Nephron (organoid): ENCODE data around the gene RSL1D1.

Source experiments
- H3K27ac Mint-ChIP-seq, 3 experiments: 2 replicates each; pipeline ENCODE4 v1.8.0; 2020; ENCODE audit warnings: mixed read lengths in 3 of 3, mild to moderate bottlenecking in 2 of 3, moderate library complexity in 1 of 3
- H3K27me3 Mint-ChIP-seq: 2 replicates; pipeline ENCODE4 v1.8.0; 2021; ENCODE audit warnings: low read depth, mild to moderate bottlenecking, moderate library complexity, mixed read lengths
- H3K36me3 Mint-ChIP-seq: 2 replicates; pipeline ENCODE4 v1.8.0; 2020; ENCODE audit warnings: low read depth, mixed read lengths
- H3K4me1 Mint-ChIP-seq: 2 replicates; pipeline ENCODE4 v1.8.0; 2020; ENCODE audit warnings: mixed read lengths
- H3K4me3 Mint-ChIP-seq, 3 experiments: 2 replicates each; pipeline ENCODE4 v1.8.0; 2020; ENCODE audit warnings: mild to moderate bottlenecking in 3 of 3, mixed read lengths in 3 of 3, moderate library complexity in 2 of 3
- H3K9me3 Mint-ChIP-seq: 2 replicates; pipeline ENCODE4 v1.8.0; 2020; ENCODE audit warnings: mixed read lengths
- TF ChIP-seq, protein P1 (sequence below), 3 experiments: fragments of 200-600 bp; sonication (generic); IDR thresholded peaks; one replicate each; pipeline ENCODE4 v1.5.0; 2021; ENCODE audit warnings: antibody characterized with exemption in 3 of 3; ENCODE audit not compliant: unreplicated experiment in 3 of 3

RSL1D1 gene

DNA sequence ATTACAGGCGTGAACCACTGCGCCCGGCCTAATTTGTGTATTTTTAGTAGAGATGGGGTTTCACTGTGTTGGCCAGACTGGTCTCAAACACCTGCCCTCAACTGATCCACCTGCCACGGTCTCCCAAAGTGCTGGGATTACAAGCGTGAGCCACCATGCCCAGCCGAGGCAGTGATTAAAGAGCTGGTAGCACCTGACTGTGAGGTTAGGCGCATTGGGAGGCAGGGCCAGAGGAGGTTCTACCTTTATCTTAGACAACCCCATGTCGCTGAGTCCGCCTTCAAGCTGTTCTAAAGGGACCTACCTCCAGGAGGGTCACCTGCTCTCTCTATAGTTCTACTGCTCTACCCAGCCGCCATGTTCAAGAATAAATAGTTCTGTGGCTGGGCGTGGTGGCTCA is 8.1 kb downstream of the RSL1D1 start:
- H3K27ac Mint-ChIP-seq: no peak overlapping the region
- no peaks in the 10 kb centered on the region for H3K27me3 Mint-ChIP-seq
- TF ChIP-seq, protein P1, sequence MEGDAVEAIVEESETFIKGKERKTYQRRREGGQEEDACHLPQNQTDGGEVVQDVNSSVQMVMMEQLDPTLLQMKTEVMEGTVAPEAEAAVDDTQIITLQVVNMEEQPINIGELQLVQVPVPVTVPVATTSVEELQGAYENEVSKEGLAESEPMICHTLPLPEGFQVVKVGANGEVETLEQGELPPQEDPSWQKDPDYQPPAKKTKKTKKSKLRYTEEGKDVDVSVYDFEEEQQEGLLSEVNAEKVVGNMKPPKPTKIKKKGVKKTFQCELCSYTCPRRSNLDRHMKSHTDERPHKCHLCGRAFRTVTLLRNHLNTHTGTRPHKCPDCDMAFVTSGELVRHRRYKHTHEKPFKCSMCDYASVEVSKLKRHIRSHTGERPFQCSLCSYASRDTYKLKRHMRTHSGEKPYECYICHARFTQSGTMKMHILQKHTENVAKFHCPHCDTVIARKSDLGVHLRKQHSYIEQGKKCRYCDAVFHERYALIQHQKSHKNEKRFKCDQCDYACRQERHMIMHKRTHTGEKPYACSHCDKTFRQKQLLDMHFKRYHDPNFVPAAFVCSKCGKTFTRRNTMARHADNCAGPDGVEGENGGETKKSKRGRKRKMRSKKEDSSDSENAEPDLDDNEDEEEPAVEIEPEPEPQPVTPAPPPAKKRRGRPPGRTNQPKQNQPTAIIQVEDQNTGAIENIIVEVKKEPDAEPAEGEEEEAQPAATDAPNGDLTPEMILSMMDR (IDR thresholded peaks at IDR 0.05; ENCODE audit: unreplicated experiment in 3 of 3): no peak

DNA sequence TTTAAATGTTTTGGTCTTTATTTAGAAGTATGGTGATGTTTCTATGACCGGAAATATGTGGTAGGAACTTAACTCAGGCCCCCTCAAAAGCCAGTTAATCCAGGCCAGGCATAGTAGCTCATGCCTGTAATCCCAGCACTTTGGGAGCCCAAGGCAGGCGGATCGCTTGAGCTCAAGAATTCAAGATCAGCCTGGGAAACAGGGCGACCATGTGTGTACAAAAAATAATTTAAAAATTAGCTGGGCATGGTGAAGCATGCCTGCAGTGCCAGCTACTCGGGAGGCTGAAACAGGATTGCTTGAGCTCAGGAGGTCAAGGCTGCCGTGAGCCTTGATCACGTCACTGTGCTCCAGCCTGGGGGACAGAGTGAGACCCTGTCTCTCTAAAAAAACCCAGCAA is 10.3 kb downstream of the RSL1D1 start:
- H3K4me1 Mint-ChIP-seq: peaks cover 8% of the 10 kb centered on the region
- no peaks in the 10 kb centered on the region for H3K9me3 Mint-ChIP-seq
- H3K27ac Mint-ChIP-seq: no peak overlapping the region
- H3K4me3 Mint-ChIP-seq: no peak overlapping the region
- TF ChIP-seq, protein P1 (IDR thresholded peaks at IDR 0.05; ENCODE audit: unreplicated experiment in 3 of 3): no peak
- no peaks in the 10 kb centered on the region for H3K27me3 Mint-ChIP-seq
- peaks cover 74% of the 10 kb centered on the region for H3K36me3 Mint-ChIP-seq

More for the DNA sequence above, 8.1 kb downstream of the RSL1D1 start:
- no peak overlapping the region for H3K4me3 Mint-ChIP-seq
- H3K36me3 Mint-ChIP-seq: peaks cover 70% of the 10 kb centered on the region
- H3K4me1 Mint-ChIP-seq: no peaks in the 10 kb centered on the region
- no peaks in the 10 kb centered on the region for H3K9me3 Mint-ChIP-seq

DNA sequence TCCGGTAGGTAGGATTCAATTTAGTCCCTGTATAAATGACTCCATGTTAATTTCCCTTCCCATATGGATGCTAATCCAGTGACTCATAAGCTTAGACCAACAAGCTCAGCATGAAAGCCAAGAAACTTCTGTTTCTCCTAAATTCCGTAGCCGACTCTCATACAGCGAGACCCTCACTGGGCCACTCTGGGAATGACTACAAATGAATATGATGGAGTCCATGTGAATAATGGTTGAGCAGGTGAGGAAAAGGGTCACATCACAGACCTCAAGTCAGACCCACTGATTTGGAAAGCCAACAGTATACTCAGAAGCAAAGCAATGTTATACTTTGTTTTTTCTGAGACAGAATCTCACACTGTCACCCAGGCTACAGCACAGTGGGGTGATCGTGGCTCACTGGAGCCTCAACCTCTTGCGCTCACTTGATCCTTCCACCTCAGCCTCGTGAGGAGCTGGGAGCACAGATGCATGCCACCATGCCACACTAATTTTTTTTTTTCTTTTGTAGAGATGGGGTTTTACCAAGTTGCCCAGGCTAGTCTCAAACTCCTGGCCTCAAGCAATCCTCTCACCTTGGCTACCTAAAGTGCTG is 14.6 kb downstream of the RSL1D1 start:
- no peaks in the 10 kb centered on the region for H3K27me3 Mint-ChIP-seq
- peaks cover 16% of the 10 kb centered on the region for H3K4me1 Mint-ChIP-seq
- TF ChIP-seq, protein P1 (IDR thresholded peaks at IDR 0.05; ENCODE audit: unreplicated experiment in 3 of 3): no peak
- H3K4me3 Mint-ChIP-seq: no peak overlapping the region
- peak overlapping the region in 2 of 3 experiments; percentile 32 to 47 for H3K27ac Mint-ChIP-seq
- no peaks in the 10 kb centered on the region for H3K9me3 Mint-ChIP-seq
- peaks cover 49% of the 10 kb centered on the region for H3K36me3 Mint-ChIP-seq

DNA sequence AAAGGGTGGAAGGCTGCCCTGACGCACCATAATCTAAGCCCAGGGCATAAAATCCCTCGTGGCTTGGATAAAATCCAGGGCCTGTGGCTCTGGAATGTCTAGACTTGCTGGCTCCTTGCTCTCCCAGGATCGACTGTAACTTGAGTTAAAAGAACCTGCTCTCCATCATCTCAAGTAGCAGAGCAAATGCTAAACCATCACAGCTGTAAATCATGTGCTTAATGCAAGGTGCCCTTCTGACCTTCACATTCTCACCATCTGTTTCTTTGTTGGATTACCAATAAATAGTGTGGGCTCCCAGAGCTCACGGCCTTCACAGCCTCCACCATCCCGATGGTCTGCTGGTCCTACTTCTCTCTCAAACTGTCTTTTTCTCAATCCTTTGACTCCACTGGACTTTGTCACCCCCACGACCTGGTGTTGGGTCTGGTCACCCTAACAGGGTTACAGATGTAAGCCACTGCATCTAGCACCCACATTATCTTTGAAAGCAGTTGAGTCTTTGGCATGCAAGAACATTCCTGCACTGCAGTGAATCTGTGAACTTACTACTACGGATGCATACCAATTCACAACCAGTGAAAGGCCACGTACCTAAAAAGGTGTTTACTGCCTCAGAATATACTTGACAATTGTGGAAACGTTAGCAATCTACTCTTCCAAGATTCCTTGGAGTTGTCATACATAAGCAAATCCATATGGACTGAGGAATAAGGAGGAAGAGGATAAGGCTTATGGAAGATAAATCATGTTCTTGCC is 15.3 kb downstream of the RSL1D1 start:
- H3K4me1 Mint-ChIP-seq: peaks cover 16% of the 10 kb centered on the region
- TF ChIP-seq, protein P1 (IDR thresholded peaks at IDR 0.05; ENCODE audit: unreplicated experiment in 3 of 3): no peak
- peak overlapping the region; percentile 32 to 47 (median 37) for H3K27ac Mint-ChIP-seq
- H3K36me3 Mint-ChIP-seq: peaks cover 43% of the 10 kb centered on the region
- no peaks in the 10 kb centered on the region for H3K9me3 Mint-ChIP-seq
- no peaks in the 10 kb centered on the region for H3K27me3 Mint-ChIP-seq
- H3K4me3 Mint-ChIP-seq: no peak overlapping the region

DNA sequence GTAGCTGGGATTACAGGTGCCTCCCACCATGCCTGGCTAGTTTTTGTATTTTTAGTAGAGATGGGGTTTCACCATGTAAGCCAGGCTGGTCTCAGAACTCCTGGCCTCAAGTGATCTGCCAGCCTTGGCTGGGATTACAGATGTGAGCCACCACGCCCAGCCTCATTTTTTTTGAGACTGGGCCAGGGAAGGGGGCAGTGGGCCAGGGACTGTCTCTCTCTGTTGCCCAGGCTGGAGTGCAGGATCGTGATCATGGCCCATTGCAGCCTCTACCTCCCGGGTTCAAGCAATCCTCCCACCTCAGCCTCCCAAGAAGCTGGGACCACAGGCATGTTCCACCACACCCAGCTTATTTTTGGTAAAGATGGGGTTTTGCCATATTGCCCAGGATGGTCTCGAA is 16.0 kb downstream of the RSL1D1 start:
- no peaks in the 10 kb centered on the region for H3K27me3 Mint-ChIP-seq
- H3K36me3 Mint-ChIP-seq: peaks cover 36% of the 10 kb centered on the region
- no peaks in the 10 kb centered on the region for H3K9me3 Mint-ChIP-seq
- no peak overlapping the region for H3K27ac Mint-ChIP-seq
- peaks cover 16% of the 10 kb centered on the region for H3K4me1 Mint-ChIP-seq
- TF ChIP-seq, protein P1 (IDR thresholded peaks at IDR 0.05; ENCODE audit: unreplicated experiment in 3 of 3): no peak
- H3K4me3 Mint-ChIP-seq: no peak overlapping the region
